ENCODE results near the gene C1S.

DNA sequence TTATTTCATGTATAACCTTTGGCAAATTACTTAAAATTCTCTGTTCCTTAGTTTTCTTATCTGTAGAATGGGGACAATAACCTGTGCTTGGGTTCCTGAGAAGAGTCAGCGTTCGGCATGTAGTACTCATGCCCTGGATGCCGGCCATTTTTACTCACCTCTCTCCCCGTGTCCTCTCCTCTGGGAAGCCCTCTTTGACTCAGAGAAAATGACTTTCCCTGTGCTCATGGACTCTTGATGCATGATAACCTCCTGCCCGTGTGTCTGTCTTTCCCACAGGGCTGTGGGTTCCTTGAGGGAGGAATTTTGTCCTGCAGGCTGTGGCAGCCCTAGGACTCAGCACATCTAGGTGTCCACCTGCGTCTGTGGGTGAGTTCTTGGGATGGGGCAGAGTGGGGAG is 54.3 kb downstream of the C1S start:
- TF ChIP-seq EZH2phosphoT487 (IDR thresholded peaks at IDR 0.05; ENCODE audit: unreplicated experiment) (no peak), POLR2AphosphoS5 (IDR thresholded peaks at IDR 0.05; ENCODE audit: low read depth) (no peak), CREB1 (CRISPR knock-in tag; IDR thresholded peaks at IDR 0.05; ENCODE audit: low read depth) (no peak), JUNB (IDR thresholded peaks at IDR 0.05; ENCODE audit: unreplicated experiment) (no peak), ZNF331 (CRISPR knock-in tag; IDR thresholded peaks at IDR 0.05; ENCODE audit: low read depth) (no peak), EZH2 (IDR thresholded peaks at IDR 0.05; ENCODE audit: low read depth, unreplicated experiment) (no peak)
- TF ChIP-seq, protein P1, sequence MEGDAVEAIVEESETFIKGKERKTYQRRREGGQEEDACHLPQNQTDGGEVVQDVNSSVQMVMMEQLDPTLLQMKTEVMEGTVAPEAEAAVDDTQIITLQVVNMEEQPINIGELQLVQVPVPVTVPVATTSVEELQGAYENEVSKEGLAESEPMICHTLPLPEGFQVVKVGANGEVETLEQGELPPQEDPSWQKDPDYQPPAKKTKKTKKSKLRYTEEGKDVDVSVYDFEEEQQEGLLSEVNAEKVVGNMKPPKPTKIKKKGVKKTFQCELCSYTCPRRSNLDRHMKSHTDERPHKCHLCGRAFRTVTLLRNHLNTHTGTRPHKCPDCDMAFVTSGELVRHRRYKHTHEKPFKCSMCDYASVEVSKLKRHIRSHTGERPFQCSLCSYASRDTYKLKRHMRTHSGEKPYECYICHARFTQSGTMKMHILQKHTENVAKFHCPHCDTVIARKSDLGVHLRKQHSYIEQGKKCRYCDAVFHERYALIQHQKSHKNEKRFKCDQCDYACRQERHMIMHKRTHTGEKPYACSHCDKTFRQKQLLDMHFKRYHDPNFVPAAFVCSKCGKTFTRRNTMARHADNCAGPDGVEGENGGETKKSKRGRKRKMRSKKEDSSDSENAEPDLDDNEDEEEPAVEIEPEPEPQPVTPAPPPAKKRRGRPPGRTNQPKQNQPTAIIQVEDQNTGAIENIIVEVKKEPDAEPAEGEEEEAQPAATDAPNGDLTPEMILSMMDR (conservative IDR thresholded peaks at IDR 0.05; ENCODE audit: low read depth in 2 of 2), result no peak
- TF ChIP-seq, protein P2, sequence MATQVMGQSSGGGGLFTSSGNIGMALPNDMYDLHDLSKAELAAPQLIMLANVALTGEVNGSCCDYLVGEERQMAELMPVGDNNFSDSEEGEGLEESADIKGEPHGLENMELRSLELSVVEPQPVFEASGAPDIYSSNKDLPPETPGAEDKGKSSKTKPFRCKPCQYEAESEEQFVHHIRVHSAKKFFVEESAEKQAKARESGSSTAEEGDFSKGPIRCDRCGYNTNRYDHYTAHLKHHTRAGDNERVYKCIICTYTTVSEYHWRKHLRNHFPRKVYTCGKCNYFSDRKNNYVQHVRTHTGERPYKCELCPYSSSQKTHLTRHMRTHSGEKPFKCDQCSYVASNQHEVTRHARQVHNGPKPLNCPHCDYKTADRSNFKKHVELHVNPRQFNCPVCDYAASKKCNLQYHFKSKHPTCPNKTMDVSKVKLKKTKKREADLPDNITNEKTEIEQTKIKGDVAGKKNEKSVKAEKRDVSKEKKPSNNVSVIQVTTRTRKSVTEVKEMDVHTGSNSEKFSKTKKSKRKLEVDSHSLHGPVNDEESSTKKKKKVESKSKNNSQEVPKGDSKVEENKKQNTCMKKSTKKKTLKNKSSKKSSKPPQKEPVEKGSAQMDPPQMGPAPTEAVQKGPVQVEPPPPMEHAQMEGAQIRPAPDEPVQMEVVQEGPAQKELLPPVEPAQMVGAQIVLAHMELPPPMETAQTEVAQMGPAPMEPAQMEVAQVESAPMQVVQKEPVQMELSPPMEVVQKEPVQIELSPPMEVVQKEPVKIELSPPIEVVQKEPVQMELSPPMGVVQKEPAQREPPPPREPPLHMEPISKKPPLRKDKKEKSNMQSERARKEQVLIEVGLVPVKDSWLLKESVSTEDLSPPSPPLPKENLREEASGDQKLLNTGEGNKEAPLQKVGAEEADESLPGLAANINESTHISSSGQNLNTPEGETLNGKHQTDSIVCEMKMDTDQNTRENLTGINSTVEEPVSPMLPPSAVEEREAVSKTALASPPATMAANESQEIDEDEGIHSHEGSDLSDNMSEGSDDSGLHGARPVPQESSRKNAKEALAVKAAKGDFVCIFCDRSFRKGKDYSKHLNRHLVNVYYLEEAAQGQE (IDR thresholded peaks at IDR 0.05; ENCODE audit: unreplicated experiment), result no peak
- TF ChIP-seq, protein P3, sequence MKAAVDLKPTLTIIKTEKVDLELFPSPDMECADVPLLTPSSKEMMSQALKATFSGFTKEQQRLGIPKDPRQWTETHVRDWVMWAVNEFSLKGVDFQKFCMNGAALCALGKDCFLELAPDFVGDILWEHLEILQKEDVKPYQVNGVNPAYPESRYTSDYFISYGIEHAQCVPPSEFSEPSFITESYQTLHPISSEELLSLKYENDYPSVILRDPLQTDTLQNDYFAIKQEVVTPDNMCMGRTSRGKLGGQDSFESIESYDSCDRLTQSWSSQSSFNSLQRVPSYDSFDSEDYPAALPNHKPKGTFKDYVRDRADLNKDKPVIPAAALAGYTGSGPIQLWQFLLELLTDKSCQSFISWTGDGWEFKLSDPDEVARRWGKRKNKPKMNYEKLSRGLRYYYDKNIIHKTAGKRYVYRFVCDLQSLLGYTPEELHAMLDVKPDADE (IDR thresholded peaks at IDR 0.05), result no peak
